HG02852 (cell line): ENCODE measurements around the gene GUCA1A.
"Not testable (repeated sequence)": the region's sequence is repeated elsewhere in the genome, so short reads cannot be mapped to it uniquely, and the experiment has no call there.

Source experiments
- ATAC-seq: cut with Tn5 transposase; IDR thresholded peaks from one replicate; pipeline ENCODE4 v1.9.1; 2021; ENCODE audit warnings: mild to moderate bottlenecking, moderate library complexity; ENCODE audit not compliant: unreplicated experiment

Gene GUCA1A

DNA sequence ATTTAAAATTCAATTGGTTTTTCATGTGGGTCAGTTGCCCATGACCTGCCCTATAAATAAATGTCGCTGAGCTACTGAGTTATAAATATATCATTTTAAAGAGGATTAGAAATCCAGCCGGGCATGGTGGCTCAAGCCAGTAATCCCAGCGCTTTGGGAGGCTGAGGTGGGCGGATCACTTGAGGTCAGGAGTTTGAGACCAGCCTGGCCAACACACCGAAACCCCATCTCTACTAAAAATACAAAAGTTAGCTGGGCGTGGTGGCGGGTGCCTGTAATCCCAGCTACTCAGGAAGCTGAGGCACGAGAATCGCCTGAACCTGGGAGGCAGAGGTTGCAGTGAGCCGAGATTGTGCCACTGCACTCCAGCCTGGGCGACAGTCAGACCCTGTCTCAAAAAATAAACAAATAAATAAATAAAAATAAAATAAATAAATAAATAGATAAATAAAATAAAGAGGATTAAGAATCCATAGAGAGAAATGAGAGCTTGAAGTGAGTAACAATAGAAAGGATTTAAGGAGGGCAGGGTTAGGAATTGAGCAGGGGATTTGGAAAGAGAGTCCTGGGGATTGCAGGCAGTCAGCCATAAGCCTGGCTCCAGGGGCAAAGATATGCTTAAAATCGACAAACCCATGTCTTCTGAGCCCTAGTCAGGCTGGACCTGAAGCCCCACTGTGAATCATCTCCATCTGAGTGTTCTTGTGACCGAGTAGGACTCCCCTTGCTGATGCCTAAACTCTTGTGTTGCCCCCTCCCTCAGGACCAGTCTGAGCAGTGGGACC is 29.2 kb downstream of the GUCA1A start:
- ATAC-seq: not testable (repeated sequence)

DNA sequence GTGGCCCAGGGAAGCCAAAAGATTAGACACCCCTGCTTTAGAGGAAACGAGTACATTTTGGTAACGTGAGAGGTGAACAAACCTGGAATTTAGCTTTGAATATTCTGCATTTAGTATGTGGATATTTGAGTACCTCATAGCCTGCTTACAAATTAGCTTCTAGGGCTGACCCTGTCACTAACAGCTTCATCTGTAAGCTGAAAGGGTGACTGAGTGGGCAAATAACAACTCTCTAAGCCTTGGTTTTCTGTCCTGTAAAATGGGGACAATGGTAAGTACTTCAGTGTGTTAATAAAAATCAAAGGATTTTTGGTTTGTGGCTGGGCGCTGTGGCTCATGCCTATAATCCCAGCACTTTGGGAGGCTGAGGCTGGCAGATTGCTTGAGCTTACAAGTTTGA is 30.0 kb downstream of the GUCA1A start:
- ATAC-seq: no peak

DNA sequence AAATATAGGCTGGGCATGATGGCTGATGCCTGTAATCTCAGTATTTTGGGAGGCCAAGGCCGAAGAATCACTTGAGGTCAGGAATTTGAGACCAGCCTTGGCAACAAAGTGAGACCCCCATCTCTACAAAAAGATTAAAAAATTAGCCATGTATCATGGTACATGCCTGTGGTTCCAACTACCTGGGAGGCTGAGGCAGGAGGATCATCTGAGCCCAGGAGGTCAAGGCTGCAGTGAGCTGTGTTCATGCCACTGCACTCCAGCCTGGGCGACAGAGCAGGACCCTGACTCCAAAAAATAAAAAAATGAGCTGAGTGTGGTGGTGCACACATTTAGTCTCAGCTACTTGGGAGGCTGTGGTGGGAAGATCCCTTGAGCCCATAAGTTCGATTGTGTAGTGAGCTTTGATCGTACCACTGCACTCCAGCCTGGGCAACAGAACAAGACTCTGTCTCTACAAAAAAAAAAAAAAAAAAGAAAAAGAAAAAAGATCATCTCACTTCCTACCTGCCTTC is 31.7 kb downstream of the GUCA1A start:
- no peak for ATAC-seq

DNA sequence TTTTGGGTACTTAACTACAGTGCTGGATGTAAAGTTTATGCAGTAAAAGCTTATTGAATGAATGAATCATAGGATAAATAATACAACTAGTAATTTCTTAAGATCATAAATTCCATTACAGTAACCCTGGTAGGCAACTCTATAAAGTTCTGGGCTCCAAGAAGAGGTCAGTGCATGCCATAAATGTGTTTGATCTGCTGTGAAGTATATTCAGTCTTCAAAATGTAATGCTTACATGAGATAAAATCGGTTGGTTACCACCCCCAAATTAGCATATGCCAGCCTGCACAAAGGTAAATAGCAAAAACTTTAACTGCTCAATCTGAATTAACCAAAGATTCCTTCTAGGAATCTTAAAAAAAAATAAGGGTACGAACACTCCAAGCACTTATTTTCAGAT is 34.4 kb downstream of the GUCA1A start:
- ATAC-seq: not testable (repeated sequence)

DNA sequence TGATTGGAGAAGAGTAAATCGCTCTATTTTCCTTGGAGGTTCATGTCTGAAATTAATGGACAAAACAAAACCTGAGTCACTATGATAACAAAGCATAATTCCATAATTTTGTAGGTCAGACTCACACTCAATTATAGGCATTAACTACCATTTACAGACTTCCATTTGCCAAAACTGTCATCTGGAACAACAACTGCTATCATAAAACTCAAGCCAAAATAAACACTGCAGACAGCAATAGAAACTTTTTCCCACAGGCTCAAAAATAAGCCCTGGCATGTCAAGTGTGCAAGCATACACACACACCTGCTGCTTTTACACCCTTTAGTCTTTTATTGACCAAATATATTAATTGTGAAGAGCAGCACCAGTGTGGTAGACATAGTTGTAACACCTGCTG is 37.4 kb downstream of the GUCA1A start:
- ATAC-seq: no peak

DNA sequence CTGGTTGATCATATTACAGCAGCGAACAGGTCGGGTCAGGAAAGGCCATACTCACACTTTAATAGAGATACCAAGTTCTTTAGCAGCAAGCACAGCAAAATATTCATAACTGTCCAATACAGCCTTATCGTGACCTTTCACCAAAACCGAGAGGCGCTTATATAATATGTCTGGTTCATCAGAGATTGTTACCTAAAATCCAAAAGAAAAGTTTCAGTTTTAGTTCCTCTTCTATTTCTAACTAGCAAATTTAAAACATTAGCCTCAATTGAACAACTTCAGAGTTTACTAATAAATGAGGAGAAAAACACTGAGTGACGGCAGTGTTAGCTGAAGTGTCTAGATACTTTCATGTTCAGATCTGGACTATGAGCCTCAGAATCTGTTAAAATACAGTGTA is 38.6 kb downstream of the GUCA1A start:
- peak; percentile 45 for ATAC-seq

DNA sequence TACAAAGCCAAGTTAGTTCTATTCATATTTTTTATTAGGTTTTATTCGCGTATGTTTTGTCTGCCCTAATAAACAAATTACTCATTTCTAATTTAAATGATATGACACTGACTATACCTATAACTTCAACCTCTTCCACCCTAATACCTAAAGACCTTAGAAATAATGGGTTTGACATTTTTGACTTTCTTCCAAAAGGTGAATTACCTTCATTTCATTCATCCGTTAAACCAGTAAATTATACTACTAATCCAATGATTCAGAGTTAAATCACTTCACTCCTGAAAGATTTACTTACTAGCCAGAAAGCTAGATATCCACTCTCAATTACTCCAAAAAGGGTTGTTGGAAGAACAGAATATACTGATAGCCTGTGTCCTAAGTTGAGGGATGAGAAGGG is 39.3 kb downstream of the GUCA1A start:
- ATAC-seq: no peak

DNA sequence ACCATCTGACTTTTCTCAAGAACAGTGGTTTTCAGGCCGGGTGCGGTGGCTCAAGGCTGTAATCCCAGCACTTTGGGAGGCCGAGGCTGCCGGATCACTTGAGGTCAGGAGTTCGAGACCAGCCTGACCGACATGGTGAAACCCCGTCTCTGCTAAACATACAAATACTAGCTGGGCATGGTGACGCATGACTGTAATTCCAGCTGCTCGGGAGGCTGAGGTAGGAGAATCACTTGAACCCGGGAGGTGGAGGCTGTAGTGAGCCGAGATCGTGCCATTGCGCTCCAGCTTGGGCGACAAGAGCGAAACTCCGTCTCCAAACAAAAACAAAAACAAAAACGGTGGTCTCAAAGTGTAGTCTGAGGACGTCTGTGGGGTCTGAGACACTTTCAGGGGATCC is 43.3 kb downstream of the GUCA1A start:
- not testable (repeated sequence) for ATAC-seq

DNA sequence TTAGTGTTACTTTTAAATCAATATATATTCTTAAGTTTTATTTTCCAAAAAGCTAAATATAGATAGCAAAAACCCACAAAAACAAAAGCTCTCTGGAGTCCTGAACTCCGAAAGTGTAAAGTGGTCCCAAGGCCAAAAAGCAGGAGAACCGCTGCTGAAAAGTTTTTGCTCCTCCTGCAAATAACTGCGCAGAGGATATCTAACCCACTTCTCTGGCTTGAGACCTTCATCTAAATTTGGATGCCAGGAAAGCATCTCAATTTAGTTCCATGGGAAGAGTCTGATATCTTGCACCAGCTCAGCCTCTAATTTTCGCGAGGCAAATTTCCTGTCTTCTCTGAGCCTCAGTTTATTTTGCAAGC is 44.0 kb downstream of the GUCA1A start:
- ATAC-seq: no peak

DNA sequence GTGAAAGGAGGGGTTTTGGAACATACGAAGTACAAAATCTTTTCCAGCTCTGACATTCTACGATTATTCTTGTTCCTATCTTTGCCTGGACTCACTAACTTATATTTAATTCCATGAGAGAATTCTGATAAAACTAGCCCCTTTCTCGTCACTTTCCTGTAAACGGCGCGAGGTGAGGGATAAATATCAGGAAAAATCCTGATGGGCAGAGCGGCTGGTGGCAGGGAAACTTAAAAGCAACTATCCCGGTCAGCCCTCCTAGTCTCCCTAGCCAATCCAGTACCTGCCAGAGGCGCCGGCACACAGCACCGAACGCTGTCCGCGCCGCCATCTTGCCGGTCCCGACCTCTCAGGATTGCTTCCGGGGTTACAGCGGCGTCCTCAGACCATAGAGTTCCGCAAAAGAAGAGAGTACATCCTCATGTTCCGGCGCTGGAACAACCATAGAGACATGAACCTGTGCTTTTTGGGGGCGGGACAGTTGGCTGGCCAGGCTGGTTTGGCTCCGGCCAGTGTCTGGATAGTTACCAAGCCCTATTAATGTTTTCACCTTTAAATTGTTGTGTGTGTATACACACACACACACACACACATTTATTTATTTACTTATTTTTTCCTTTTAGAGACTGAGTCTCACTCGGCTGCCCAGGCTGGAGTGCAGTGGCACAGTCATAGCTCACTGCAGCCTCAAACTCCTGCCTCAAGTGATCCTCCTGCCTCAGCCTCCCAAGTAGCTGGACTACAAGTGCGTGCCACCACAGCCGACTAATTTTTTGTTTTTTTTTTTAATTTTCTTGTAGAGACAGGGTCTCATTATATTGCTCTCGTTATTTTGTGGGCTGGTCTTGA is 44.6 kb downstream of the GUCA1A start, which contains the start of gene MRPS10:
Gene MRPS10 (minus strand): TSS at position 343 of the 849 bp plus-strand sequence. CDS start 12 bp downstream, at position 331.
- peak; percentile 95 for ATAC-seq

DNA sequence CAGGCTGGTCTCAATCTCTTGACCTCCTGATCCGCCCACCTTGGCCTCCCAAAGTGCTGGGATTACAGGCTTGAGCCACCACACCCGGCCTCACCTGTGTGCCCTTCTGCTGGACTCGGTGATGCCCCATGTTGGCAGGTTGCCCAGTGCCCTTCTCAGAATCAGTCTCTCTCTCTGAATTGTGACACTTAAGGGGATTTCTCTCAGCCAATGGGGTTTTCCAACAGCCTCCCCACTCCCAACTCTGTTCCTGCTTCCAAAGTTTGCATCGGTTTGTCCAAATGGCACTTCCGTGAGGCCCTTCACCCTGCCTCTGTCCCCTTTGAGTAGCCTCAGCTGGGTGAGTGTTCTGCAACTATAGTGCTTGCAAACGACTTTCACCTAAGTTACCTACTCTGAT is 47.6 kb downstream of the GUCA1A start:
- ATAC-seq: no peak

DNA sequence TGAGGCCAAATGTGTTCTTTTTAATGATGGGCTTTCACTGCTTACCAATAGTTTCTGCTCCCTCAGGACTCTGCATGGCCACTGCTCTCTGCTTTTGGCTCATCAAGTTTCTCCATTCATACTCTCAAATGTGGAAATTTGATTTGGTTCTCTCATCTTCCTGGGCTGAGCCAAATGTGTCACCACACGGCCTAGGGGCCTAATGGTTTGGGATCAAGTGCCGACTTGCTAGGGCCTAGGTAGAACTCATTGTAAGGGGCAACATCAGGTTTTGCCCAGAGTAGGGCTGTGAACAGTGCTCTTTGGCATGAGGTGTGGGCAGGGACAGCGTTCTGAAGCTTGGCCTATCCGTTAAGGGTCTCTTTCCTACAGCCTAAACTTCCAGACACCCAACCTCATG is 48.4 kb downstream of the GUCA1A start:
- no peak for ATAC-seq

DNA sequence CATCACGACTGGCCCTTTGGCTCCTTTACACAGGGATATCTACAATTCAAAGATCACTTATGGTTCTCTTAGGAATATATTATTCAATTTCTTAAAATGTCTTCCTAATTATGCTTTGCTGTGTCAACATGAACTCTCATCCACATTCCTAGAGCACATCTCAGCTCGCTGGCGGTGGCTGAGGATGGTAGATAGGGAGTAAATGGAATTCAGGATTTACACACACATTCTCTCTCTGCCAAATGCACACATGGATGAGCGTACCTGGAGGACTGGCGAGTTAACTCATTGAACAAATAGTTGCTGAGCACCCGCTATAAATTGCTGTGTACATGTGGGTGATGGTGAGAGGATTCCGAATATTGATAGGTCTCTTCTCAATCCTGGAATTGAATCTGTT is 49.3 kb downstream of the GUCA1A start:
- no peak for ATAC-seq

DNA sequence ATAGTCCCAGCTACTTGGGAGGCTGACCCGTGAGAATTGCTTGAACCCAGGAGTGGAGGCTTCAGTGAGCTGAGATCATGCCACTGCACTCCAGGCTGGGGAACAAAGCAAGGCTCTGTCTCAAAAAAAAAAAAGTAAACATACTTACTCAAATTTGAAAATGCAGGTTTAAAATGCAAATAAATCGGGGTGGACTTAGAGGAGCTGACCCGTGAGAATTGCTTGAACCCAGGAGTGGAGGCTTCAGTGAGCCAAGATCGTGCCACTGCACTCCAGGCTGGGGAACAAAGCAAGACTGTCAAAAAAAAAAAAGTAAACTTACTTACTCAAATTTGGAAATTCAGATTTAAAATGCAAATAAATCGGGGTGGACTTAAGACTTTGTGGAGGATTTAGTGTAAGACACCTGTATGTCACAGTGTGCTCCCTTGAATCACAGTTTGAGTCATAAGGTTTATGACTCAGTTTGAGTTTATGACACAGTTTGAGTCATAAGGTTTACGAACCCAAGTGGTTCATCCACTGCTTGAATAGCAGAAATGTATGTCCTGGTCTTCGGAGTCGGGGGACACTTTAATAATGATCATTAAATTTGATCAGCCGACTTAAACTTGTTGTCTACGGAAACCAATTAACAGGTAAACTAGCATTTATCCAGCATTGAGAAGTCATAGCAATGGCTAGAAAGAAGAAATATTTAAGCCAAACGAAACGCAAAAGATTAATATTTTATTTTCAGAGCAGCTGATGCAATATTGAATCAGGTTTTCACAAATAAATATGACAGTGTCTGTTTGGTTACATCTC is 51.3 kb downstream of the GUCA1A start:
- ATAC-seq: peak; percentile 96

DNA sequence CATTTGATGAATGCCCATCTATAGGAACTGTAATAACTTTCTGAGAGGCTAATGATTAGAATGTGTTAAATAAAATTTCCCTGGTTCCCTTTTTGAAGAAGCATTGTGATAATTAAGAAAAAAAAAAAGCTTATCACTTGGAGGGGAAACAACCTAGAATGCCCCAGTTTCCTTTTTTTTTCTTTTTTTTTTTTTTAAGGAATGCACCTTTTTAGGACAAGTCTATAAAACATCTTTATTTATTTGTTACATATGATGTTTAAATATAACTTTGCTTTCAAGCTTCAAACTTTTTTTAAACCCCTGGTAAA is 51.8 kb downstream of the GUCA1A start:
- ATAC-seq: no peak

DNA sequence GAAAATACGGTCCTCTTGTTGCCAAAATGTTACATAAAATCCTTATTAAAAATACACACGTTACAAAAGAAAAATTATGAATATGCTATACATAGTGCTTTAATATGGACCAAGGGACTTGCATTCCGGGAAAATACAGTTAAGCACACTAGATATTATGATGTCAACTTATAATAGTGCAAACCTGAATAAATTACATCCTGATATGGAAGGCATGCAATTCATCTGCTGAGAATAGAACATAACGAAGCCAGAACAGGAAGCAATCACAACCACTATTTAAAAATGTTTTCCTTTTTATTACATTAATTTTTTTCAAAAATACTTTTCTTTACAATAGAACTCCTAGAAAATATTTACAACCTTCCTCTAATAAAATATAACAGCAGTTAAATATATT is 52.3 kb downstream of the GUCA1A start:
- no peak for ATAC-seq

DNA sequence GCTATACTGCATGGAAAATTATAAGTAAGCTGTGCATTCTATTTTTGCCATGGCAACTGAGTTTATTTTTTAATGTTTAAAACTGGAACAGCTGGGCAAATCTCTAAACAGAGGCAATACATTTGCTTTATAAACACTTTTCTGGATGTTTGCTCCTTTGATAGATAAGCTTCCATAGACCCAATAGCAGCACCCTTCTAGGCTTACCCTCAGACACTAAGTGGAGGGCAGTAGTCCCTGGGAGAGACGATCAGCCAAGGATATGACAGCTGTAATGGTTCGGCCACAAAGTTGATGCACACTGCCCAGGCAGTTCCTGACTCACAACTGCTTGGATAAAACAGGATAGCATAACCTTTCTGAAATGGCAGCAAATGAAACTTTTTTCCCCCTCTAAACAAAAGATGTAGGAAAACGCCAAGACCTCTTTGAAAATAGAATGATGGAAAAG is 53.0 kb downstream of the GUCA1A start:
- no peak for ATAC-seq

DNA sequence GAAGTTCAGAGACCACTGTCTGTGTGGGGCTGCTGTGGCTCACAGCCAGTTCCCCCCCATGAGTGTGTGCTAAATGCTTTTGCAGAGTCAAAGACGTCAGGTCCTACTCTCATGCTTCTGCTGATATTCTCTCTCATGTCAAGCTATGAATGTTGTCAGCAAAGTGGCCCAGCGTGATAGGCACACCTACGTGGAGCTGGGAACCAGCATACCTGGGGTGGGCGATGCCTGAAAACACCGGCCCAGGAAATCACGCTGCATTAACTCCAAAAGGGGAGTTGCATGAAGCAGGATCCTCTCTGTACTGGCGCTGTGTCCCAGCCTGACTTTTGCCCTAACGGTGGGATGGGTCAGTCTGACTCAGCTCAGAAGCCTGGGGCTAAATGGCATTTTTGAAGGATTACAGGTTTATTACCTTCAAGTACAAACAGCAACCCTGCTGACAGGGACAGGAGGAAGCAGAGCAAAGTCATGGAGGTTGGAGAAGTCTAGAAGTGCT is 53.5 kb downstream of the GUCA1A start:
- no peak for ATAC-seq

DNA sequence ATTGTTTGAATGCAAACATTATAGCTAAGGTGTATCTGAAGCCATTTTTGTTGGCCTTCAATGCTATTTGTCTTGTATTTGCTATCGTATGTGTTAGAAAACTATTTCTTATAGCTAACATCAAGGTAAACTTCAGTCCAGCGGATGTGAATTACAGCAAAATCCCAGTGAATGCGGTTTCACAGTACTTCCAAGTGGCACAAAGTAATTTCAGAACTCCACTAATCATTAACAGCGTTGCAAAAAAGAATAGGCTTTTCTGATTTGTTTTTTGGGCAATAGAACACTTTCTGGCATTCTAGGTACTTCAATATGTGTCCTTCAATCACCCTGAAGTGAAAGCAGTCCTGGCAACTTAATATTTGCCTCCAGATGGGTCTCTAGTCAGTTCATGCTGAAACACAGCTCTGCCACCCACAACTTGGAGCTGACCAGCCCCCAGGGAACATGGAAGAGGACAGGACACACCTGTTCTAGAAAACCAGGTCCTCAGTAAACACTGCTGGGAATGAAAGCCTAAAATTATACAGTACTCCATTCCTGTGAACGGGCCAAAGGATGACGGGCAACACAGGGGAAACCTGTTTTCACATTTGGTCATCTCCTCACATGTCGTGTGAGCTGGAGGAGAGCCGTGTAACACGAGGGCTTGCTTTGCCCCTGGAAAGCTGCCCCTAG is 54.1 kb downstream of the GUCA1A start:
- no peak for ATAC-seq

DNA sequence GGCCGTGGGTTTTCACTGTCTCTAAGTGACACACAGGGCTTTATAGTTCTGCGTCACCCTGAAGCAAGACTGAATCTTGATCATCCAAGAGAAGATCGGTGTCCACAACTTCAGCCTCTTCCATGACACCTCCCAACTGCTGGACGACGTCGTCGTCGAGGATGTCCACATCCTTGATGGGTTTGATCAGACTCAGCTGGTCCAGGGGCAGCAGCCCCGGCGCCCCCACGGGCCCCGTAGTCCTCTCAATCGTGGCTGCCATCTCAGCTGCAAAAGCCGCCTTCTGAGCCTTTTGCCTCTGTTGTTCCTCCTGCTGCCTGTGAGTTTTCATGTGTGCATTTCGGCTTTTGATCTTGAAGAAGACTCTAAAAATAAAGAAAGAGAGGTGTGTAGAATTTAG is 55.1 kb downstream of the GUCA1A start:
- no peak for ATAC-seq
